Dermis blood vessel endothelial cell (primary cell): ENCODE data around the gene TRDN. TPM values are rescaled to one million over a fixed set of nuclear protein-coding genes. Genes with fewer than 3 reads are reported as not detected.
"Not testable (repeated sequence)": the region's sequence is repeated elsewhere in the genome, so short reads cannot be mapped to it uniquely, and the experiment has no call there.

Experiments
- DNase-seq: peaks from one replicate; pipeline ENCODE4 v3.0.0; 2010
- total RNA-seq: library from RNA; depleted of rRNA; stranded (reverse); fragments of >200 nt; gene quantifications from 2 replicates; pipeline ENCODE4 v1.2.3, GENCODE V29; 2014

TRDN gene
- total RNA-seq, 1 donor from 2014 or later = not detected

DNA sequence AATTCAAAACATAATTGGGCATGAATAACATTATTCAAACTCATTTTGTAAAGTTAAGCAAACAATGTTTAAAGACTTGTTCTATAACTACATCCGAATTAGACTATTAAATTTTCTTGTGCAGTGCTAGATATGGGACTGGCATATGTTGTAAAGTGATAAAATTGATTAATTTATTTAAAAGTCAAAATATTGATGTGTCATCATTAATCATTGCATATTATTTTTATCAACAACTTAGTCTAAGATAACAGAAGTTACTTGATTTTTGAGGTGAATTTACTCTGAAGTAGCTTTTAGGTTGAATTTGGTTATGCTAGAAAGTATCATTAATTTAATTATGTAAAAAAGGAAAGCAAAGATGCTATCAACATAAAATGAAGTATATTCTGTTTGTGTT, 396.1 kb downstream of the TRDN start:
- DNase-seq = no peak

DNA sequence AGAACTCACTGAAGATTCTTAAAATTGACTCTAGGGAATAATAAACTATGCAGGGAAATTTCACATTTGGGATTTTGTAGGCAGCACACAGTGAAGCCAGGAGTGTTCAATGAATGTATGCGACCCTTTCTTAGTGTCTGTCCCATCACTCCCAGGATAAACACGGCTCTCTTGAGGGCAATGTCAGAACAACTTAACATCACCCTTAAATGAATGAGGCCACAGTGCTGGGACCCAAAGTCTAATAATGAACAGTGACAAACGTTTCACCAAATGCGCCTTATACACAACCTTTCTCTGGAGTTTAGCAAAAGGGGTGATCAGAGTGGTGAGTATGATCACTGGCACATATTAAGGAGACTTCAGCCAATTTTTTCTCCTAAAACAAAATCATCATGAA, 403.4 kb downstream of the TRDN start:
- no peak for DNase-seq

DNA sequence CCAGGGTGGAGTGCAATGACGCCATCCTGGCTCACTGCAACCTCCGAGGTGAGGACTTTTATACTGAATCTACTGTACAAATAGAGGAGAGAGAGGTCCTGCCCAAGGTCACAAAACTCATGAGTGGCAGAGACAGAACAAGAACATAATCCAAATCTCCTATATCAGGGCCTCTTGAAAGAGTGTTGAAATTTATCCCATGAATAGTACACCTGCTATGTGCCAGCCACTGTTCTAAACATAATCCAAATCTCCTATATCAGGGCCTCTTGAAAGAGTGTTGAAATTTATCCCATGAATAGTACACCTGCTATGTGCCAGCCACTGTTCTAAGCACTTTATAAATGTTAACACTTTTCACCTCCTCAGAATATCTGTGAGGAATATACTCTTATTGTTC, 409.0 kb downstream of the TRDN start:
- not testable (repeated sequence) for DNase-seq

DNA sequence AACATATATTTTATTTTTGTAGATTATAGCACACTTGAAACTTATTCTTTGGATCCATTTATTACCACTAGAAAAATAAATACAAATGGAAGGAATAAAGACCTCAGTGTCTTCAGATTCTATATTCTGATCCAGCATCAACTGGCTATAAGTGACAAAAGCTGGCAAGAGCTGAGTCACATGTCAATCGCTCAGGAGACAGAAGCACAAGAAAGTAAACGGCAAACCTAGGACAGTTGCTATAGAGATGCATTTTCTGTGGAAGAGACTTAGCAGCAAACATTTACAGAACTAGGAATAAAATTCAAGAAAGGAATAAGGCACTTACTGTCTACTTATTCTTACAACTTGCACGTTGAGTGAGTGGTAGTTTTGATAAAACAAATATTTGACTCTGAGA, 410.4 kb downstream of the TRDN start:
- no peak for DNase-seq

DNA sequence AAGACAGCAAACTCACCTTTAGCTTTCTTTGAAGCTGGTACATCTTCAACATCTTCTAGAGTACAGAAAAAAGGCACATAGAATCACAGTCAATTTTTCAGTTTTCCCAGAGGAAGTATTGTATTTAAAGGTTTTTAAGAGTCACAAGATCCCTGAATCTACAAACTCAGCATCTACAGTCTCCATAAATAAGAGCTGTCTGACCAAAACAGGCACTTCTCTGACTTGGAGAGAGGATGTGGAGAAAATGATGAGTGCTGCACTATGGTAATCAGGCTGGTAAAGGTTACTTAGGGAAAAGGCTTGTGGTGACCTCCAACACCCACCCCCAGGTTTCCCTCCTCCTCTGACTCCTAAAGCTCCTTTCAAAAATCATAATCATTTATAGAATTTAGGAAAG, 412.7 kb downstream of the TRDN start:
- DNase-seq = no peak

DNA sequence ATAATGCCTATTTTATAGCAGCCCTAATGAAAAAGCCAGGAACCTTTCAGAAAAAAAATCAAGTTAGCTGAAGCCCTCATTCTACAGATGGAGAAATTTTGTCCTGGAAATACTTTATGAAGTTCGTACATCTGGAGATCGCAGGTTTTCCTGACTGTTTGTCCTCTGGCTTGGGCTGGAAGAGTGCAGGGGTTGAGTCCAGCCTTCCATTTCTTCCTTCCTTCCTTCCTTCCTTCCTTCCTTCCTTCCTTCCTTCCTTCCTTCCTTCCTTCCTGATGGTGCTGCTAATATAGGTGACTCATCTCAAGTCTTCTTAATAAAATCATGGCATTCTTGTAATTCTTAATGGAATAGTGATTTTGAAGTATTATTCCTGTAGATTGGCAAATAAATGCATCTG, 413.3 kb downstream of the TRDN start:
- DNase-seq = no peak

DNA sequence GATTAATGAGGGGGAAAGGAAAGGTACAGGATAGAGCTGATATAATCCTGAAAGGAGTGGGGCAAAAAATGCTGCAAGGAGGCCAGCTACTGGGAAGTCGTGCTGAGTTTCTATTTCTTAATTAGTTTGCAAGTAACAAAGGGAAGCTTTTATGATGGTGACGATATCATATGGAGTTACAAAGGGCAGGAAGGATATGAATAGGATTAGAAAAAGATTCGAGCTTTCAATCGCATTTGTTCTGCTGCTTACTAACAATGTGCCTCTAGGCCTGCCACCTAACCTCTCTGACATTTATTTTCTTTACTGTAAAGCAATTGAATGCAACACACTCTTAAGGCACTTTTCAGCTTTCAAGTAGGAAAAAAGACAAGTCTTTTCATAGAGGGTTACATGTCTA, 421.5 kb downstream of the TRDN start:
- DNase-seq = no peak

DNA sequence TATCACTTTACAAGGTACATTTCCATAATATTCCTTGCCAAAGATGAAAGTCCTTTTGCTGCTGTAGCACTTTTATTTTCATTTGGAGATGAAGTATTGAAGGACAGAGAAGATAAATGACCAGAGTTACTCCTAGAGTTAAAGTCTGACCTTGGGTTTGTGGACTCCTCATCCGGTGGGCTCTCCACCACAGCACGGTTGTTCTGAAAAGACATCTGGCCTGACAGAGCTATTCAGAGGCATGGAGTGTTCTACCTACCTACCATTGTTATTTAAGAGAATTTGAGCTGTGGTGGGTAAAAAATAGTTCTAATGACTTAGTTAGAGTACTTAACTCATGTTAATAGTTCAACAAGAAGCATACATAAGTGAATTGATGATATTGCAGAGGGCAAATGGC, 422.3 kb downstream of the TRDN start:
- no peak for DNase-seq

DNA sequence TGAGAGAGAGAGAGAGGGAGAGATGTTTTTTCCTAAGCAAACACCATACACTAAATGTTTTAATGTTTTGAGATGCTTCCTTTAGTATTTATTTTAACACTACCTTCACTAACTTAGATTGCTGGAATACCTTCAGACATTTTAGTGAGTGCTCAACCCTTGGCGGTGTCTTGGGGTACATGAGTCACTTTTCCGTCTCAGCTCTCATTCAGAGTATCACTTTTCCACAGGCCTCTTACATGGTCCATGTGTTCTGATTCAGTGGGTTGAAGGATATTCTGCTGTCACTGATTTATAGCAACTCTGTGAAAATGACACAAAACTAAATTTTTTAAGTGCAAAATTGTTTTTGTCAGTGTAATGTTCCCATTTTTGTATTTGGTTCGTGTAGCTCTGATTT, 422.8 kb downstream of the TRDN start:
- no peak for DNase-seq

DNA sequence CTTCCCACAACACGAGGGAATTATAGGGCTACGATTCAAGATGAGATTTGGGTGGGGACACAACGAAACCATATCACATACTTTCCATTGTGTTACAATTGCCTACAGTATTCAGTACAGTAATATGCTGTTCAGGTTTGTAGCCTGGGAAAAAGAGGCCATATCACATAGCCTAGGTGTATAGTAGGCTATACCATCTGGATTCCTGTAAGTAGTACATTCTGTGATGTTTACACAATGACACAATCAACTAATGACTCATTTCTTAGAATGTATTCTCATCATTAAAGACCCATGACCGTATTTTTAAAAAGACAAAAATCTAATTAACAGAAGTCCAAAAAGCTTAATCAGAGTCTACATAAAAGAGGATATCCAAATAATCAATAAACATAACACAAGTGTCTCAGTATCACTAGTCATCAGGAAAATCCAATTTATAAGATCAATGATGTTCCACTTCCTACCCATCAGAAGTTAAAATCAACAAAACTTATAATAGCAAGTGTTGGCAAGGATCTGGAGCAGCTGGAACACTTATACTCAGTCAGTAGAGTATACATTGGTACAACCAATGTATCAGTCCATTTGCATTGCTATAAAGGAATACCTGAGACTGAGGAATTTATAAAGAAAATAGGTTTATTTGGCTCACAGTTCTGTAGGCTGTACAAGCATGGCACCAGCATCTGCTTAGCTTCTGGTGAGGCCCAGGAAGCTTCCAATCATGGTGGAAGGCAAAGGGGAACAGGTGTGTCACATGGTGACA, 424.8 kb downstream of the TRDN start:
- no peak for DNase-seq

DNA sequence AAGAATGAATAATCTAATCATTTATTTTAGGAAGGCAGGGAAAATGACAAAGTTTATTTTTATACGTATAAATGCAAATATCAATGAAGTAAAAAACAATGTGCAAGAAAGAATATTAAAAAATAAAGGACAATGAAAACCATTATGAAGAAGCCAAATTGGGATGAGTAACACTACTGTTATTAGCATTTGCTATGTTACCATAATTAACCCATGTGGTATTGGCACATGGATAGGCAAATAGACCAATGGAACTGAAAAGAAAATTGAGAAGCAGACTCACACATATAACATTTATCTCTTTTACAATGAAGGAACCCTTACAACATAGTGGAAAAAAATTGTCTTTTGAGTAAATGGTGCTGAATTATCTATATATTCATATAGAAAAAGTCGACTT, 426.1 kb downstream of the TRDN start:
- DNase-seq = no peak

DNA sequence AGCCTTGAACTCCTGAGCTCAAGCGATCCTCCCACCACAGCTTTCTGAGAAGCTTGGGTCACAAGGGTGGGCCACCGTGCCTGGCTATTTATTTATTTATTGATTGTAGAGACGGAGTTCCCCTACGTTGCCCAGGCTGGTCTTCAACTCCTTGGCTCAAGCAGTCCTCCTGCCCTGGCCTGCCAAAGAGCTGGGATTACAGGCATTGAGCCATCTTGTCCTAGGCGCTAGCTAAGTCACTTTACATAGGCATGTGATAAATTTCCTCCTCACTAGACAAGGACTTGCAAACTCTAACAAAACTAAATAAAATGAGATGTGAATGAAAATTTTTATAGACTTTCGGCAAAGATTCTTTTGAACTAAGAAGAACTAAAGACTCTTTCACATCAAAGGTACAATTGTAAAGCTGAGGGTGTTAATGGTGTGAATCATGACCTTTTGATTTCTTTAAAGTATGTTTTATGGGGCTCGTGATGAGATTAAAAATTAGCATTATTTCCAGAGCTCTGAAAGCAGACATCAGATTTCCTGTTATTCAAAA, 428.7 kb downstream of the TRDN start:
- DNase-seq = no peak

DNA sequence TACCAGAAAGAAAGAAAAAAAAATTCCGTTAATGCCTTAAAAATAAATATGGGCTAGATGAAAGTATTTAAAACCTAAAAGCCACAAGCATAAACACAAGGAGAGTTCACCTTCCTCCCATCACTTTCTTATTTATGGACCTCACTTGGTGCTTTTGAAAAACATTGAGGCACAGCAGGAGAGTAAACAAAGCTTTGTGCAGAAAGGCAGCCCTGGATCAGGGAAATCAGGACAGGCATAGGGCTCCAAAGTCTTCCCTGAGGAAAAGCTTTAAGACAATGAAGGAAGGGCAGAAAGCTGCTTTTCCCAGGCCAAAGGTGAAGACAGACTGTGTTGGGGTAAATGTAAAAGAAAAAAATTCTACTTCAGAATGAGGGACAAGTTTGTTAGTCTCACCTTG, 432.8 kb downstream of the TRDN start:
- no peak for DNase-seq

DNA sequence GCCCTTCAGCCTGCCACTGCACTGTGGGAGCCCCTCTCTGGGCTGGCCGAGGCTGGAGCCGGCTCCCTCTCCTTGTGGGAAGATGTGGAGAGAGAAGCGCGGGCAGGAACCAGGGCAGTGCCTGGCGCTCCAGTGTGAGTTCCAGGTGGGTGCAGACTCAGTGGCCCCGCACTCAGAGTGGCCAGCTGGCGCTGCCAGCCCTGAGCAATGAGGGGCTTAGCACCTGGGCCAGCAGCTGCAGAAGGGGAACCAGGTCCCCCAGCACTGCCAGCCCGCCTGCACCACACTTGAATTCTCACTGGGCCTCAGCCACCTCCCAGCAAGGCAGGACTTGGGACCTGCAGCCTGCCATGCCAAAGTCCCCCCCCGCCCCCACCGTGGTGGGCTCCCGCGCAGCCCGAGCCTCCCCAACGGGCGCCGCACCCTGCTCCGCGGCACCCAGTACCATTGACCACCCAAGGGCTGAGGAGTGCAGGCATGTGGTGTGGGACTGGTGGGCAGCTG, 434.8 kb downstream of the TRDN start:
- no peak for DNase-seq

DNA sequence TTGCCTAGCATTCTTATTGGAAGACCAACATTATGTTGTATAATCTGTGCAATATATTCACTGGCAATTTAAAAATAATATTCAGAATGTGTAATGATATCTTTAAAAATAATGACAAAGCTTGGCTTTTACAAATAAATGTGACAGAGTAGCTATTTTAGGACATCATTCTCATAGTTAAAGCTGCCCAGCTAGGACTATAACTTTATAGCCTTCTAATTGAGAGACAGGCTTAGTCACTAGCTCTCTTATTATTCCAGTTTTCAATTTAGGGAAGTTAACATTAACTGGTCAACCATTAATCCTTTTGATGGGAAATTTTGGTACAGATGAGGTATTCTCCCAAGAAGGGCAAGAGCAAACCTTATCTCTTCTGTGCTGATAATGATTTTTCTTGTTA, 443.5 kb downstream of the TRDN start:
- no peak for DNase-seq

DNA sequence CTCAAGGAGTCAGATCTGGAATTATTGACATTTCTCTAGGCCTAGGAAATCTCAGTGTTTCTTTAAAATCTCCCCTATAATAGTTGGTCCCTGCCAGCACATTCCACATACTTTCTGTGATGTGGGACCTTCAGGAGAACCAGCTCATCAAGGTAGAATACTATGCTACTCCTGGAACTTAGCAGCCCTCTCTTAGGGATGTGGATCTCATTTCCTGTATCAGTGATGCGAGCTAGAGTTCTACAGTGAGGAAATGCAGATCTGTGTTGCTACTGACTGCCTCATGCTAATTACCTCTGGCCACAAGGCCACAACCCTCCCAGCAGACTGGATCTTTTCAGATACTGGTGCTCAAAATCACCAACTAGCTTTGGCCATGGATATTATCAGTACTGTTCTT, 446.9 kb downstream of the TRDN start:
- no peak for DNase-seq

DNA sequence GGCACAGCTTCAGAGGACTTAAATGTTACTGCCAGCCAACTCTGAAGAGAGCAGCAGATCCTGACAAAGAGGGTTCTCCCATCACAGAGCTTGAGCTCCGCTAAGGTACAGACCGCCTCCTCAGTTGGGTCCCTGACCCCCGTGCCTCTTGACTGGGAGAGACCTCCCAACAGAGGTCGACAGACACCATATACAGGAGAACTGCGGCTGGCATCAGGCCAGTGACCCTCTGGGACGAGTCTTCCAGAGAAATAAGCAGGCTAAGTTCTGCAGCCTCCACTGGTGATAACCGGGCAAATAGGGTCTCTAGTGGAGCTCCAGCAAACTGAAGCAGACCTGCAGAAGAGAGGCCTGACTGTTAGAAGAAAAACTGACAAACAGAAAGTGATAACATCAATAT, 453.8 kb downstream of the TRDN start:
- no peak for DNase-seq

DNA sequence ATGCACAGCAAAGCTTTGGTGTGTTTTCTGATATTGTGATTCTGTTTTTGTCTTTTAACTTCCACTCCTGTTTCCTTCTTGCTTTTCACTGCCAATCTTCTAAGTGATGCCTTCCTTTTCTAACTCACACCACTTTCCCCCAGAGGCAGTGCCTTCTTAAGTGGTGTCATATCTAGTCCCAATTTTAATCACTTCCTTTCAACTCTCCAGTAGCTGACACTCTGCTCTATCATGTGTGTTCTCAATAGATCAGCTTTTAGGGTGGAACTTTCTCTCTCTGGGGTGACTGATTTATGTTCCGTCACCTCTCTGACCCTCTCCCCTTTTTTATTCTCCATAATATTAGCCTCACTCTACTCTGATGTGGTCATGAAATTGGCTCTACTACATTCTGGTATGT, 460.0 kb downstream of the TRDN start:
- DNase-seq = no peak

DNA sequence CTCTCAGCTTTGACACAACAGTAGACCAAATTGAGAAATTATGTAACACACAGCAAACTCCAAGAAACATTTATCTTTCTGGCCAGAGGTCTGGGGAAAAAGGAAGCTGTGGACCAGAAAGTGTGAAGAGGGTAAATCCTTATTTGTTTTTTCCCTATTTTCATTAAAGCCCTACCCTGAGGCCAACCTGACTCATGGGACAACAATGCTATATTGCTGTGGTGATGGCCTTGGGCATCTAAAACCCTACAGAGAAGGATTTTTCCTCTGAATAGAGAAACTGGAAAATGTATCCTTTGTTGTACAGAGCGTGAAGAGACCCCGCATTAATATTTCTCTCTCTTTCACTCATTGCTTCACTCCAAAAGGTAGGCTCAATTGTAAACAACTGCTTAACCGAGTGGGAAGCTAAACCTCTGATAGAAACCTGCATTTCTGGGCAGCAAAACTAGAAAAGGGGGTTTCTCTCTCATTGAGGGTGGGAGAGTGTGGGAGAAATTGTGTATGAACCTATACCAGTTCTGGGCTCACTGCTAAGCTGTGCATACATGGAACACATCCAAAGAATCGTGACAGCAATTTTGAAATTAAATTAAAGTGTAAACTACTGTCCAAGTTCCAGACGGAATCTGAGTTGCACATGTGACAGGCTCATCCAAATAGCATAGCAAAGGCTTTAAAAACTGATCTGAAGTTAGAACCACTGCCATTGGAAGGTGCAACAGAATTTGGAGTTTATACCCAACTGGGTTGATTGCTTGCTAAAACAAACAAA, 465.2 kb downstream of the TRDN start:
- DNase-seq = no peak

DNA sequence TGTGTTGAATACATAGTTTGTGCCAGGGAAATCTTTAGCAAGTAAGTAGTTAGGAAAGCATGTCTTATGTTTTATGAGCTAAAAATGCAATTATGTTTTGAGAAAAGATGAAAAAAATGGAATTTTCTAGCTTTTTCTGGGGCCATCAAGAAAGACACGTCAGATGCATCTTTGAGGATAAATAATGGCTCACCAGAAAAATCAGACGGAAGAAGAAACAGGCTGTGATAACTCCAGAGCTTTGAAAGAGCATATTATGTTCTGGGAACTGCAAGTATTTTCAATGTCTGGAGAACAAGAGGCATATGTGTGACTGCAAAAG, 467.0 kb downstream of the TRDN start:
- DNase-seq = no peak

DNA sequence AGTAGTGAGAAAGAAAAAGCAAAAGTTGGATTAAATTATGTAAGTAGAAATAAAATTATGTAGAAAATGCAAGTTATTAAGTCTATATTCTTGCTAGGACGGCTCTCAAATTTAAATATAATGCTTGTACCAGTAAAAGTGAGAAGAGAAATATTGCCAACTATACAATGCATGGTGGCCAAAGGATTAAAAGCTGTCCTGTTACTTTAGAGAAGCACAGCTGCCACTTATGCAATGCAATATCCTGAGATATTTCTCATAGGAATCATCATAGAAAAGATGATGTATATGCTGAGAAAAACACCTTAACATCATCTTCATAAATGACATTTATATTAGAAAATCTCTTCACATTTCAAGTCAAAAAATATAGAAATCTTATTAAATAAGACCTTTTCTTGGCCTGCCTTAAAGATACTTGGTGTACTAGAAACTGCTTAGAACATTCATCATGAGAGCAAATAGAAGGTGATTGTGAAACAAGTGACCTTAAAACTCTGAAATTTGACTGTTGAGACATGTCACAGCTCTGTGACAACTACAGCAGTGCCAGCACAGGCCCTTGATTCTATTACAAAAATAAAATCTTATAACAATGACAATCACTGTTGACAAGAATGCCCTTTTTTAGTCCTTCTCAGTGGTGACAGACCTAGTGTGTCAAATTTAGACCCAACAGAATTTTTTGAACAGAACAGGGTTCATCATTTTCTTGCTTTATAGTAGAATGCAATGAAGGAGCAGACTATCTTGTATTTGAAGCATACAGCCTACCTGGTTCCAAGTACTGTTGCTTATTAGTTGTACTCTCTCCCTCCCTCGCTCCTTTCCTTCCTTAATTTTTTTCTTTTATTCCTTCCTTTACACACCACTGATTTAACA, 467.6 kb downstream of the TRDN start:
- DNase-seq = no peak

DNA sequence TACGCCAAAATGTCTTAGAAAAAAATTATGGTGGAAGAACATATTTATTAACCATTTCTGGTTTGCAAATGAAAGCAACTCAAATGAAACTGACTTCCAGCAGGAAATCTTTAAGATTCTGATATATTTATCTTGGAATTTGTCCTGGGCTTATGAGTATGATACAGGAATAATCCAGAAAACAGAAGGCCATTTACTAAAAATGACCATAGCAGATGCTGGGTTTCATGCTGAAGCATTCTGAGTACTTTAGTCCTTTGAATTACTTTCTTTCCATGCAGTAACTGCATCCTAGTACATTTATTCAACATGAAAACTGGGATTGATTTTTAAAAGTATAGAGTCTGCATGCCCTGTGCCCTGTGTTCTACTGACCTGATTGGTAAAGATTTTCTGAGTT, 468.3 kb downstream of the TRDN start:
- DNase-seq = no peak
